DOHH2 (cell line): ENCODE results near the gene OSBPL1A.
"Not testable (repeated sequence)": the region's sequence is repeated elsewhere in the genome, so short reads cannot be mapped to it uniquely, and the experiment has no call there.

Source experiments
- H3F3A ChIP-seq: fragments of 200-600 bp; sonication (generic), shearing (Covaris generic); 2 replicates; pipeline ENCODE4 v1.6.0; 2016; ENCODE audit warnings: antibody characterized with exemption, mild to moderate bottlenecking; ENCODE audit not compliant: control insufficient read depth, insufficient read depth
- H3K27ac ChIP-seq: fragments of 200-600 bp; sonication (generic); 2 replicates; pipeline ENCODE4 v1.5.1; 2014; ENCODE audit warnings: low read depth, mild to moderate bottlenecking, low read length, moderate library complexity
- H3K27me3 ChIP-seq: fragments of 200-600 bp; sonication (generic); 2 replicates; pipeline ENCODE4 v1.6.1; 2014; ENCODE audit warnings: mild to moderate bottlenecking, low read length, mixed read lengths; ENCODE audit not compliant: control insufficient read depth
- H3K36me3 ChIP-seq: fragments of 200-600 bp; sonication (generic); 2 replicates; pipeline ENCODE4 v1.6.1; 2014; ENCODE audit warnings: mild to moderate bottlenecking, low read length, moderate library complexity, mixed read lengths; ENCODE audit not compliant: control insufficient read depth
- H3K4me1 ChIP-seq: fragments of 200-600 bp; sonication (generic); 2 replicates; pipeline ENCODE4 v1.6.1; 2014; ENCODE audit warnings: mild to moderate bottlenecking, low read length, mixed read lengths; ENCODE audit not compliant: control insufficient read depth
- H3K4me2 ChIP-seq: fragments of 200-600 bp; sonication (generic); 2 replicates; pipeline ENCODE4 v1.6.0; 2014; ENCODE audit warnings: mild to moderate bottlenecking, low read length, moderate library complexity
- H3K4me3 ChIP-seq: fragments of 200-600 bp; sonication (generic); 2 replicates; pipeline ENCODE4 v1.5.1; 2014; ENCODE audit warnings: mild to moderate bottlenecking, low read length, mixed read lengths
- H3K79me2 ChIP-seq: fragments of 200-600 bp; sonication (generic); 2 replicates; pipeline ENCODE4 v1.6.1; 2014; ENCODE audit warnings: mild to moderate bottlenecking, low read length, mixed read lengths; ENCODE audit not compliant: control insufficient read depth
- H3K9me2 ChIP-seq: fragments of 200-600 bp; sonication (generic); replicated peaks from 2 replicates; pipeline ENCODE4 v1.6.1; 2014; ENCODE audit warnings: mild to moderate bottlenecking, low read length, mixed read lengths; ENCODE audit not compliant: control insufficient read depth
- H3K9me3 ChIP-seq: fragments of 200-600 bp; sonication (generic); 2 replicates; pipeline ENCODE4 v1.6.1; 2014; ENCODE audit warnings: antibody characterized with exemption, low read length, mixed read lengths; ENCODE audit not compliant: control insufficient read depth, insufficient read depth
- H4K20me1 ChIP-seq: fragments of 200-600 bp; sonication (generic); 2 replicates; pipeline ENCODE4 v1.6.0; 2014; ENCODE audit warnings: low read depth, mild to moderate bottlenecking, antibody characterized with exemption, low read length, moderate library complexity; ENCODE audit not compliant: control insufficient read depth, insufficient read depth
- CTCF ChIP-seq: fragments of 200-600 bp; sonication (generic); IDR thresholded peaks from one replicate; pipeline ENCODE4 v1.5.1; 2014; ENCODE audit warnings: antibody characterized with exemption, mild to moderate bottlenecking, low read depth, low read length; ENCODE audit not compliant: poor library complexity, severe bottlenecking
- EZH2phosphoT487 ChIP-seq: fragments of 200-600 bp; sonication (generic); IDR thresholded peaks from 2 replicates; pipeline ENCODE4 v1.6.1; 2017; ENCODE audit warnings: borderline replicate concordance, mild to moderate bottlenecking, antibody characterized with exemption, low read length, moderate library complexity, mixed read lengths

Gene OSBPL1A

GRCh38 chr18:24160086-24160485 is 237.5 kb downstream of the OSBPL1A start:
- TF ChIP-seq EZH2phosphoT487 (no peak), CTCF (no peak)
- H3K4me3 ChIP-seq: no peak overlapping the region
- H3K9me2 ChIP-seq: no peaks in the 10 kb centered on the region
- H3K27ac ChIP-seq: no peak overlapping the region
- H3K27me3 ChIP-seq: peaks cover 7% of the 10 kb centered on the region; the same call in 1 of the 2 replicates
- no peaks in the 10 kb centered on the region for H4K20me1 ChIP-seq
- H3K4me1 ChIP-seq: no peaks in the 10 kb centered on the region
- H3K4me2 ChIP-seq: no peak overlapping the region
- no peaks in the 10 kb centered on the region for H3K9me3 ChIP-seq
- H3F3A ChIP-seq: no peaks in the 10 kb centered on the region
- H3K79me2 ChIP-seq: no peaks in the 10 kb centered on the region
- H3K36me3 ChIP-seq: no peaks in the 10 kb centered on the region

- Histone ChIP-seq H3K4me1 (no peaks in the 10 kb centered on the region), H3K4me2 (no peak overlapping the region), H3K27ac (no peak overlapping the region), H3K4me3 (no peak overlapping the region), H3K36me3 (no peaks in the 10 kb centered on the region), H3K79me2 (no peaks in the 10 kb centered on the region), H3K9me2 (no peaks in the 10 kb centered on the region), H3K9me3 (no peaks in the 10 kb centered on the region), H3K27me3 (peaks cover 4% of the 10 kb centered on the region; the same call in 1 of the 2 replicates), H4K20me1 (no peaks in the 10 kb centered on the region), H3F3A (no peaks in the 10 kb centered on the region)
- no peak for TF ChIP-seq EZH2phosphoT487
- no peak for TF ChIP-seq CTCF
Observed at GRCh38 chr18:24157855-24158254, 239.8 kb downstream of the OSBPL1A start.

GRCh38 chr18:24153397-24153796 is 244.2 kb downstream of the OSBPL1A start:
- Histone ChIP-seq H3K9me2 (no peaks in the 10 kb centered on the region), H3K4me2 (no peak overlapping the region), H3K9me3 (no peaks in the 10 kb centered on the region), H3F3A (no peaks in the 10 kb centered on the region), H3K27me3 (no peaks in the 10 kb centered on the region), H3K4me3 (no peak overlapping the region), H3K4me1 (no peaks in the 10 kb centered on the region), H3K79me2 (no peaks in the 10 kb centered on the region), H3K36me3 (no peaks in the 10 kb centered on the region), H3K27ac (no peak overlapping the region), H4K20me1 (no peaks in the 10 kb centered on the region)
- TF ChIP-seq CTCF (no peak), EZH2phosphoT487 (no peak)

GRCh38 chr18:24149591-24149990 is 248.0 kb downstream of the OSBPL1A start:
- H3K9me2 ChIP-seq, H3K4me1 ChIP-seq, H3K4me3 ChIP-seq, H3K4me2 ChIP-seq, H3K36me3 ChIP-seq, H3F3A ChIP-seq, H3K79me2 ChIP-seq, H4K20me1 ChIP-seq, H3K27ac ChIP-seq, H3K9me3 ChIP-seq: not testable (repeated sequence)
- H3K27me3 ChIP-seq: peaks cover 10% of the 10 kb centered on the region
